K562 (cell line): ENCODE measurements around the gene TGM5. TPM values are rescaled to one million over a fixed set of nuclear protein-coding genes. Genes with fewer than 3 reads are reported as not detected.

Experiments used
- ATAC-seq: fragments of 200-7000 bp; cut with Tn5 transposase; 3 replicates; pipeline ENCODE4 v1.9.1; 2020; ENCODE audit warnings: moderate library complexity
- BruUV-seq: library from RNA; stranded (reverse); fragments of 400-500 nt; replicated peaks from 2 replicates; lab custom pipeline; 2021; lab: Mats Ljungman, UMichigan
- CTCF ChIA-PET: fragments of 300-600 bp; formaldehyde crosslinking; extraction: SDS; loops from one replicate; lab custom pipeline; 2021; ENCODE audit warnings: low intra/inter-chr PET ratio; lab: Yijun Ruan, JAX
- POLR2A ChIA-PET: fragments of 300-600, 350-650 bp; sonication (Branson Sonifier 250); formaldehyde crosslinking; extraction: SDS; loops from one replicate; lab custom pipeline; 2021; ENCODE audit warnings: antibody characterized with exemption, inconsistent platforms; lab: Yijun Ruan, JAX
- DNase-seq, 4 experiments: peaks; one replicate each; pipeline versions ENCODE4 v3.0.0 to v3.0.0-alpha.2; 2011 to 2018; ENCODE audit warnings: low spot score in 3 of 4, mixed read lengths in 3 of 4; ENCODE audit errors: extremely low read depth in 1 of 4
- FAIRE-seq: peaks from 2 replicates; lab custom pipeline; 2011; peaks lifted over from hg19 to GRCh38; lab: Jason Lieb, UNC
- H2AFZ ChIP-seq: 2 replicates; pipeline ENCODE4 v1.6.0; 2011; ENCODE audit warnings: low read depth, low read length, control low read depth, inconsistent platforms
- H3K27ac ChIP-seq: fragments of 200-600 bp; 3 replicates; pipeline ENCODE4 v1.8.0; 2011; ENCODE audit warnings: low read depth, mild to moderate bottlenecking, control low read depth, inconsistent platforms, low read length, moderate library complexity, mixed read lengths; ENCODE audit errors: extremely low read depth
- H3K27me3 ChIP-seq, 2 experiments: fragments of 300-600 bp in 1 of 2; 2 replicates in 1 of 2; 3 replicates in 1 of 2; pipeline versions ENCODE4 v1.6.0 to v1.8.0; 2011; ENCODE audit warnings: inconsistent platforms in 2 of 2, low read length in 2 of 2, mild to moderate bottlenecking in 1 of 2, mixed read lengths in 1 of 2, moderate library complexity in 1 of 2; ENCODE audit not compliant: control insufficient read depth in 2 of 2, insufficient read depth in 2 of 2
- H3K36me3 ChIP-seq: fragments of 300-600 bp; 3 replicates; pipeline ENCODE4 v1.8.0; 2011; ENCODE audit warnings: mild to moderate bottlenecking, low read length, inconsistent platforms; ENCODE audit not compliant: control insufficient read depth, insufficient read depth
- H3K4me1 ChIP-seq, 2 experiments: fragments of 200-600 bp in 1 of 2; replicated peaks in 1 of 2; 2 replicates in 1 of 2; 3 replicates in 1 of 2; pipeline versions ENCODE4 v1.5.1 to v1.8.0; 2011; ENCODE audit warnings: inconsistent platforms in 2 of 2, low read length in 2 of 2, mild to moderate bottlenecking in 1 of 2, mixed read lengths in 1 of 2, moderate library complexity in 1 of 2; ENCODE audit not compliant: control insufficient read depth in 2 of 2, insufficient read depth in 2 of 2
- H3K4me2 ChIP-seq: 2 replicates; pipeline ENCODE4 v1.6.1; 2011; ENCODE audit warnings: low read length, control low read depth, inconsistent platforms, mixed read lengths; ENCODE audit not compliant: insufficient read depth
- H3K4me3 ChIP-seq: fragments of 200-600 bp; sonication (generic), shearing (Covaris generic); 2 replicates; pipeline ENCODE4 v1.5.1; 2016; ENCODE audit warnings: control low read depth, inconsistent platforms
- H3K79me2 ChIP-seq: fragments of 200-600 bp; 3 replicates; pipeline ENCODE4 v1.8.0; 2011; ENCODE audit warnings: low read length, inconsistent platforms; ENCODE audit not compliant: control insufficient read depth, insufficient read depth
- H3K9ac ChIP-seq, 2 experiments: 2 replicates each; pipeline versions ENCODE4 v1.6.0 to v1.6.1; 2011; ENCODE audit warnings: low read depth in 2 of 2, low read length in 2 of 2, control low read depth in 1 of 2, inconsistent platforms in 1 of 2, mild to moderate bottlenecking in 1 of 2, mixed read lengths in 1 of 2; ENCODE audit not compliant: insufficient read depth in 1 of 2
- H3K9me1 ChIP-seq: one replicate; pipeline ENCODE4 v1.6.0; 2011; ENCODE audit warnings: inconsistent platforms, mild to moderate bottlenecking, low read length, moderate library complexity; ENCODE audit not compliant: control insufficient read depth, insufficient read depth
- H3K9me3 ChIP-seq: replicated peaks from 2 replicates; pipeline ENCODE4 v1.5.1; 2011; ENCODE audit warnings: low read depth, low read length, inconsistent platforms; ENCODE audit not compliant: control insufficient read depth, insufficient read depth
- H4K20me1 ChIP-seq: replicated peaks from 2 replicates; pipeline ENCODE4 v1.6.1; 2011; ENCODE audit warnings: low read length, inconsistent platforms, mixed read lengths; ENCODE audit not compliant: control insufficient read depth, insufficient read depth
- CTCF ChIP-seq, 3 experiments: IDR thresholded peaks in 2 of 3; conservative IDR thresholded peaks in 1 of 3; 2 replicates each; pipeline ENCODE4 v1.5.1; 2011 to 2012; ENCODE audit warnings: low read length in 3 of 3, mild to moderate bottlenecking in 3 of 3, control low read depth in 2 of 3, improper control_type of control experiment in 1 of 3, inconsistent platforms in 1 of 3, low read depth in 1 of 3, mixed read lengths in 1 of 3, moderate library complexity in 1 of 3; ENCODE audit not compliant: insufficient read depth in 2 of 3
- FOXA1 ChIP-seq: fragments of 450-650 bp; IDR thresholded peaks from 2 replicates; pipeline ENCODE4 v1.6.1; 2016; ENCODE audit warnings: mild to moderate bottlenecking, borderline replicate concordance
- PHTF2 ChIP-seq: fragments of 250-450 bp; sonication (Bioruptor Pico); IDR thresholded peaks from 2 replicates; pipeline ENCODE4 v1.5.0; 2021; ENCODE audit warnings: mild to moderate bottlenecking
- RAD21 ChIP-seq, 2 experiments: fragments of 250-450 bp in 1 of 2; fragments of 450-650 bp in 1 of 2; sonication (Bioruptor Pico) in 1 of 2; formaldehyde crosslinking in 1 of 2; IDR thresholded peaks in 1 of 2; conservative IDR thresholded peaks in 1 of 2; 2 replicates each; pipeline versions ENCODE4 v1.4.0 to v1.8.0; 2020 to 2022; ENCODE audit warnings: mild to moderate bottlenecking in 2 of 2, moderate library complexity in 1 of 2
- THAP12 ChIP-seq: fragments of 250-450 bp; sonication (Bioruptor Pico); IDR thresholded peaks from 2 replicates; pipeline ENCODE4 v1.9.0; 2021; ENCODE audit warnings: mild to moderate bottlenecking, inconsistent platforms
- ZNF232 ChIP-seq: sonication (generic); formaldehyde crosslinking; IDR thresholded peaks from 2 replicates; pipeline ENCODE4 v1.8.0; 2022; ENCODE audit warnings: mild to moderate bottlenecking, missing genetic modification reagents
- WGBS: fragments of 100-300 bp; shearing (Covaris generic); methylation state at CpG from one replicate; pipeline ENCODE4 v1.1.6; 2016; ENCODE audit warnings: low coverage, mixed read lengths; ENCODE audit not compliant: insufficient coverage; ENCODE audit errors: missing lambda C conversion rate; 5-methylcytosine and 5-hydroxymethylcytosine counted together
- in situ Hi-C: fragments of 300-500 bp; cut with MboI; formaldehyde crosslinking; loops from 4 replicates; pipeline ENCODE4 v1.15.0; 2018; ENCODE audit warnings: inconsistent platforms, mixed read lengths
- intact Hi-C: fragments of 100-400 bp; cut with micrococcal nuclease; formaldehyde crosslinking; loops from 2 replicates; pipeline ENCODE4 v1.14.2; 2022
- polyA plus RNA-seq, 8 experiments: library from polyadenylated mRNA; depleted of rRNA in 4 of 8; stranded (reverse) in 5 of 8; unstranded in 3 of 8; fragments of >200 nt; fragmentation: Nextera tagmentation in 2 of 8; fragmentation: Illumina TruSeq in 1 of 8; extraction: Ambion mirVana in 2 of 8; extraction: Trizol in 1 of 8; gene quantifications; 2 replicates each; pipeline versions ENCODE4 v1.2.1 to v1.2.3, GENCODE V29; 2011 to 2014; ENCODE audit warnings: inconsistent platforms in 1 of 8, missing spikeins in 1 of 8
- total RNA-seq, 7 experiments: library from RNA; depleted of rRNA in 6 of 7; stranded (reverse); fragments of >200 nt in 6 of 7; fragmentation: Illumina TruSeq in 2 of 7; extraction: Trizol in 2 of 7; gene quantifications; 2 replicates each; pipeline versions ENCODE4 v1.2.1 to v1.2.3, GENCODE V29; 2011 to 2021; ENCODE audit warnings: low replicate concordance in 1 of 7

TGM5 gene
- total and polyA plus RNA-seq, 9 of the 15 experiments (the other 6 are each of a cell fraction or from before 2014, with no cell fraction given), result 0.03 to 0.10 (median 0.07) TPM; not detected in 6

GRCh38 chr15:43268111-43269105 is 1.7 kb upstream of the TGM5 start:
- DNase-seq (peak in 2 of 4 experiments; percentile 49 to 64), FAIRE-seq (peak; percentile 83), ATAC-seq (peak; percentile 93)
- Histone ChIP-seq H3K4me2 (no peak overlapping the region), H3K4me1 (peaks cover 0 to 7% of the 10 kb centered on the region in 2 experiments; a peak in 1 of 5 replicates), H3K27me3 (peaks cover 13 to 32% of the 10 kb centered on the region in 2 experiments; a peak in 4 of 5 replicates), H3K27ac (no peak overlapping the region), H3K4me3 (no peak overlapping the region), H3K36me3 (no peaks in the 10 kb centered on the region), H3K9ac (peak overlapping the region in 1 of 2 experiments; percentile 14; a peak in 1 of 4 replicates), H2AFZ (no peak overlapping the region), H4K20me1 (no peaks in the 10 kb centered on the region), H3K79me2 (no peaks in the 10 kb centered on the region), H3K9me3 (no peaks in the 10 kb centered on the region), H3K9me1 (no peaks in the 10 kb centered on the region)
- in situ Hi-C loops (no loop called here), intact Hi-C loops (loop anchor here (1.0 to 2.0 kb wide), 2 partner anchors 43 to 60 kb away; no protein-coding TSS in a partner anchor)
- ChIA-PET POLR2A (interaction anchor here (0.6 to 1.1 kb wide), 5 partner anchors 8 to 56 kb away, joined by 3 to 4 read pairs (median 3); no protein-coding TSS in a partner anchor), CTCF (interaction anchor here (0.8 to 2.2 kb wide), 4 partner anchors 43 to 564 kb away, joined by 3 to 10 read pairs (median 4); no protein-coding TSS in a partner anchor)
- no TSS peak for BruUV-seq
- WGBS, result 11% methylated on average over 11 of the region's 11 CpGs
- TF ChIP-seq PHTF2 (no peak), FOXA1 (no peak), ZNF232 (CRISPR knock-in tag) (no peak), CTCF (IDR thresholded peaks at IDR 0.05 in 2 of 3, conservative IDR thresholded peaks at IDR 0.05 in 1 of 3; ENCODE audit: insufficient read depth in 2 of 3, low read depth in 1 of 3, low read length in 3 of 3) (peak; percentile 71 to 78 (median 75)), RAD21 (CRISPR knock-in tag; conservative IDR thresholded peaks at IDR 0.05 in 1 of 2, IDR thresholded peaks at IDR 0.05 in 1 of 2) (peak; percentile 73 to 89), THAP12 (CRISPR knock-in tag) (no peak)
